Measurements from ENCODE around the gene FADS6. TPM values are rescaled to one million over a fixed set of nuclear protein-coding genes. Genes with fewer than 3 reads are reported as not detected.

Gene FADS6
- total and polyA plus RNA-seq, 2 of the 13 experiments (the other 11 are each of a cell fraction or from before 2014, with no cell fraction given), result 0.11 TPM

- TF ChIP-seq, protein P1, sequence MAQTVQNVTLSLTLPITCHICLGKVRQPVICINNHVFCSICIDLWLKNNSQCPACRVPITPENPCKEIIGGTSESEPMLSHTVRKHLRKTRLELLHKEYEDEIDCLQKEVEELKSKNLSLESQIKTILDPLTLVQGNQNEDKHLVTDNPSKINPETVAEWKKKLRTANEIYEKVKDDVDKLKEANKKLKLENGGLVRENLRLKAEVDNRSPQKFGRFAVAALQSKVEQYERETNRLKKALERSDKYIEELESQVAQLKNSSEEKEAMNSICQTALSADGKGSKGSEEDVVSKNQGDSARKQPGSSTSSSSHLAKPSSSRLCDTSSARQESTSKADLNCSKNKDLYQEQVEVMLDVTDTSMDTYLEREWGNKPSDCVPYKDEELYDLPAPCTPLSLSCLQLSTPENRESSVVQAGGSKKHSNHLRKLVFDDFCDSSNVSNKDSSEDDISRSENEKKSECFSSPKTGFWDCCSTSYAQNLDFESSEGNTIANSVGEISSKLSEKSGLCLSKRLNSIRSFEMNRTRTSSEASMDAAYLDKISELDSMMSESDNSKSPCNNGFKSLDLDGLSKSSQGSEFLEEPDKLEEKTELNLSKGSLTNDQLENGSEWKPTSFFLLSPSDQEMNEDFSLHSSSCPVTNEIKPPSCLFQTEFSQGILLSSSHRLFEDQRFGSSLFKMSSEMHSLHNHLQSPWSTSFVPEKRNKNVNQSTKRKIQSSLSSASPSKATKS (CRISPR knock-in tag; IDR thresholded peaks at IDR 0.05), result no peak
- no peak for TF ChIP-seq MAFK (conservative IDR thresholded peaks at IDR 0.05 in 1 of 2, IDR thresholded peaks at IDR 0.05 in 1 of 2; ENCODE audit: low read length in 2 of 2)
Measured at GRCh38 chr17:74928786-74929185, 35.4 kb upstream of the FADS6 start (continued).

DNA sequence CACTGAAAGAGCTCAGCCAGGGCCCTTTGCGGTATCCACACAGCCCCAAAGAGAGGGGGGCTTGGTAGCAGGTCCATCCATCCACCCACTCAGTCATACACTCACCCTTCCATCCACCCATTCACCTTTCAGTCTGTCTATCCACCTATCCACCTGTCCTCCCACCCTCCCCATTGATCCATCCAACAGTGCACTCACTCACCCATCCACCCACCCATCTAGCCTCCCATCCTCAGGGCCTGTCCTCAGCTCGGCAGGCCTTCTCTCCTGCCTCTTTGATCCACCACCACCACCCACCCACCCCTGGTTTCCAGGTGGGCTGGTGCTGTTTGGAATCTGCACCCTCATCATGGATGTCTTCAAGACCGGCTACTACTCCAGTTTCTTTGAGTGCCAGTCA is 31.8 kb upstream of the FADS6 start:
- no peak for ATAC-seq
- H3K4me2 ChIP-seq (ENCODE audit: low read depth, low read length), result no peak overlapping the region
- no peaks in the 10 kb centered on the region for H3K79me2 ChIP-seq (ENCODE audit: insufficient read depth, low read length)
- H3K4me3 ChIP-seq (replicated peaks in 1 of 3; ENCODE audit: insufficient read depth in 1 of 3, low read depth in 2 of 3, low read length in 3 of 3), result no peak overlapping the region
- ChIA-PET CTCF (ENCODE audit: low intra/inter-chr PET ratio, low total read pairs) (interaction anchor here (1.0 kb wide), 2 partner anchors 32 to 35 kb away, joined by 3 read pairs; no protein-coding TSS in a partner anchor), POLR2A (interaction anchor here (1.5 kb wide), 1 partner anchor 52 kb away, joined by 4 read pairs; the partner anchor contains the start of gene FDXR)
- no peaks in the 10 kb centered on the region for H3K9me3 ChIP-seq (ENCODE audit: low read length)
- H3K27me3 ChIP-seq (ENCODE audit: control insufficient read depth in 1 of 2, insufficient read depth in 2 of 2, low read length in 2 of 2), result peaks cover 21 to 85% of the 10 kb centered on the region in 2 experiments
- peaks cover 15% of the 10 kb centered on the region; the same call in 1 of the 2 replicates for H3K4me1 ChIP-seq (ENCODE audit: insufficient read depth, low read length)
- in situ Hi-C loops (cut with HindIII; ENCODE audit: extremely low pct_ligation_motif_present, low pct_unique_long_range_greater_than_20kb), result no loop called here
- no peak overlapping the region for H3K9ac ChIP-seq (ENCODE audit: insufficient read depth, low read depth, low read length)
- no TSS peak for BruUV-seq (replicated peaks)
- intact Hi-C loops (cut with micrococcal nuclease; ENCODE audit: unreplicated experiment), result no loop called here
- H3K27ac ChIP-seq (ENCODE audit: extremely low read length, insufficient read depth, low read length), result no peak overlapping the region
- WGBS (ENCODE audit: low lambda C conversion rate), result 26% methylated on average over 3 of the region's 3 CpGs
- no peak for DNase-seq (ENCODE audit: low spot score)
- FAIRE-seq, result no peak
- H4K20me1 ChIP-seq (ENCODE audit: insufficient read depth, low read length), result no peaks in the 10 kb centered on the region
- no peak overlapping the region for H2AFZ ChIP-seq (ENCODE audit: low read length)
- H3K36me3 ChIP-seq (replicated peaks in 1 of 2; ENCODE audit: control insufficient read depth in 1 of 2, insufficient read depth in 2 of 2, low read length in 2 of 2), result no peaks in the 10 kb centered on the region
- TF ChIP-seq, protein P2, sequence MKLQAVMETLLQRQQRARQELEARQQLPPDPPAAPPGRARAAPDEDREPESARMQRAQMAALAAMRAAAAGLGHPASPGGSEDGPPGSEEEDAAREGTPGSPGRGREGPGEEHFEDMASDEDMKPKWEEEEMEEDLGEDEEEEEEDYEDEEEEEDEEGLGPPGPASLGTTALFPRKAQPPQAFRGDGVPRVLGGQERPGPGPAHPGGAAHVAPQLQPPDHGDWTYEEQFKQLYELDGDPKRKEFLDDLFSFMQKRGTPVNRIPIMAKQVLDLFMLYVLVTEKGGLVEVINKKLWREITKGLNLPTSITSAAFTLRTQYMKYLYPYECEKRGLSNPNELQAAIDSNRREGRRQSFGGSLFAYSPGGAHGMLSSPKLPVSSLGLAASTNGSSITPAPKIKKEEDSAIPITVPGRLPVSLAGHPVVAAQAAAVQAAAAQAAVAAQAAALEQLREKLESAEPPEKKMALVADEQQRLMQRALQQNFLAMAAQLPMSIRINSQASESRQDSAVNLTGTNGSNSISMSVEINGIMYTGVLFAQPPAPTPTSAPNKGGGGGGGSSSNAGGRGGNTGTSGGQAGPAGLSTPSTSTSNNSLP (IDR thresholded peaks at IDR 0.05; ENCODE audit: low read depth, low read length), result no peak
- TF ChIP-seq, protein P3, sequence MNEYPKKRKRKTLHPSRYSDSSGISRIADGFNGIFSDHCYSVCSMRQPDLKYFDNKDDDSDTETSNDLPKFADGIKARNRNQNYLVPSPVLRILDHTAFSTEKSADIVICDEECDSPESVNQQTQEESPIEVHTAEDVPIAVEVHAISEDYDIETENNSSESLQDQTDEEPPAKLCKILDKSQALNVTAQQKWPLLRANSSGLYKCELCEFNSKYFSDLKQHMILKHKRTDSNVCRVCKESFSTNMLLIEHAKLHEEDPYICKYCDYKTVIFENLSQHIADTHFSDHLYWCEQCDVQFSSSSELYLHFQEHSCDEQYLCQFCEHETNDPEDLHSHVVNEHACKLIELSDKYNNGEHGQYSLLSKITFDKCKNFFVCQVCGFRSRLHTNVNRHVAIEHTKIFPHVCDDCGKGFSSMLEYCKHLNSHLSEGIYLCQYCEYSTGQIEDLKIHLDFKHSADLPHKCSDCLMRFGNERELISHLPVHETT (CRISPR knock-in tag; conservative IDR thresholded peaks at IDR 0.05), result no peak
- TF ChIP-seq THAP7 (CRISPR knock-in tag; IDR thresholded peaks at IDR 0.05) (no peak), MAFF (IDR thresholded peaks at IDR 0.05; ENCODE audit: low read depth, low read length) (no peak), RARA (CRISPR knock-in tag; IDR thresholded peaks at IDR 0.05) (no peak), KAT8 (CRISPR knock-in tag; IDR thresholded peaks at IDR 0.05) (no peak), NFE2L2 (IDR thresholded peaks at IDR 0.05; ENCODE audit: low read length) (no peak), SP5 (CRISPR knock-in tag; IDR thresholded peaks at IDR 0.05; ENCODE audit: borderline replicate concordance, low read depth) (no peak), ZNF572 (CRISPR knock-in tag; IDR thresholded peaks at IDR 0.05) (no peak), ZMYM3 (CRISPR knock-in tag; IDR thresholded peaks at IDR 0.05) (no peak), MIER3 (CRISPR knock-in tag; IDR thresholded peaks at IDR 0.05; ENCODE audit: borderline replicate concordance) (no peak)
- TF ChIP-seq, protein P4, sequence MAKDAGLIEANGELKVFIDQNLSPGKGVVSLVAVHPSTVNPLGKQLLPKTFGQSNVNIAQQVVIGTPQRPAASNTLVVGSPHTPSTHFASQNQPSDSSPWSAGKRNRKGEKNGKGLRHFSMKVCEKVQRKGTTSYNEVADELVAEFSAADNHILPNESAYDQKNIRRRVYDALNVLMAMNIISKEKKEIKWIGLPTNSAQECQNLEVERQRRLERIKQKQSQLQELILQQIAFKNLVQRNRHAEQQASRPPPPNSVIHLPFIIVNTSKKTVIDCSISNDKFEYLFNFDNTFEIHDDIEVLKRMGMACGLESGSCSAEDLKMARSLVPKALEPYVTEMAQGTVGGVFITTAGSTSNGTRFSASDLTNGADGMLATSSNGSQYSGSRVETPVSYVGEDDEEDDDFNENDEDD (CRISPR knock-in tag; IDR thresholded peaks at IDR 0.05; ENCODE audit: borderline replicate concordance), result no peak
- TF ChIP-seq, protein P5, sequence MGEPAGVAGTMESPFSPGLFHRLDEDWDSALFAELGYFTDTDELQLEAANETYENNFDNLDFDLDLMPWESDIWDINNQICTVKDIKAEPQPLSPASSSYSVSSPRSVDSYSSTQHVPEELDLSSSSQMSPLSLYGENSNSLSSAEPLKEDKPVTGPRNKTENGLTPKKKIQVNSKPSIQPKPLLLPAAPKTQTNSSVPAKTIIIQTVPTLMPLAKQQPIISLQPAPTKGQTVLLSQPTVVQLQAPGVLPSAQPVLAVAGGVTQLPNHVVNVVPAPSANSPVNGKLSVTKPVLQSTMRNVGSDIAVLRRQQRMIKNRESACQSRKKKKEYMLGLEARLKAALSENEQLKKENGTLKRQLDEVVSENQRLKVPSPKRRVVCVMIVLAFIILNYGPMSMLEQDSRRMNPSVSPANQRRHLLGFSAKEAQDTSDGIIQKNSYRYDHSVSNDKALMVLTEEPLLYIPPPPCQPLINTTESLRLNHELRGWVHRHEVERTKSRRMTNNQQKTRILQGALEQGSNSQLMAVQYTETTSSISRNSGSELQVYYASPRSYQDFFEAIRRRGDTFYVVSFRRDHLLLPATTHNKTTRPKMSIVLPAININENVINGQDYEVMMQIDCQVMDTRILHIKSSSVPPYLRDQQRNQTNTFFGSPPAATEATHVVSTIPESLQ (CRISPR knock-in tag; conservative IDR thresholded peaks at IDR 0.05), result no peak
